Left kidney (tissue), 2 donors: ENCODE results near the gene SMIM10L1. TPM values are rescaled to one million over a fixed set of nuclear protein-coding genes. Genes with fewer than 3 reads are reported as not detected.

Source experiments
- DNase-seq: peaks from one replicate; pipeline ENCODE4 v3.0.0-alpha.2; 2013
- polyA plus RNA-seq: library from polyadenylated mRNA; unstranded; fragments of 120-200 nt; gene quantifications from one replicate; pipeline ENCODE4 v1.2.1, GENCODE V29; 2013; ENCODE audit not compliant: insufficient read length

Gene SMIM10L1
- polyA plus RNA-seq, 1 donor: 17.1 TPM

DNA sequence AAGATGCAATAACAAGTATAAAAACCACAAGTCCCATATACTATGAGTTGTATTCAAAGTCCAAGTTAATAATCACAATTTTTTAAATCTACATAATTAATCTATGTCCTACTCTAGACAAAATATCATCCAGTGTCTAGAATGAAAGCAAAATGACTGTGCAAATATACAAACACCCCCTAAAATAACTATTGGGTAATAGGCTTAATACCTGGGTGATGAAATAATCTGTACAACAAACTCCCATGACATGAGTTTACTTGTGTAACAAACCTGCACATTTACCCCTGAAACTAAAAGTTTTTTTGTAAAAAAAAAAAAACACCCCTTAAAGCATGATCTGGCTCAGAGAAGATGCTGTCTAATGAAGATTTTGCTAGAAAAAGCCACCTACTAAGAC is 11.5 kb downstream of the SMIM10L1 start:
- DNase-seq: no peak

DNA sequence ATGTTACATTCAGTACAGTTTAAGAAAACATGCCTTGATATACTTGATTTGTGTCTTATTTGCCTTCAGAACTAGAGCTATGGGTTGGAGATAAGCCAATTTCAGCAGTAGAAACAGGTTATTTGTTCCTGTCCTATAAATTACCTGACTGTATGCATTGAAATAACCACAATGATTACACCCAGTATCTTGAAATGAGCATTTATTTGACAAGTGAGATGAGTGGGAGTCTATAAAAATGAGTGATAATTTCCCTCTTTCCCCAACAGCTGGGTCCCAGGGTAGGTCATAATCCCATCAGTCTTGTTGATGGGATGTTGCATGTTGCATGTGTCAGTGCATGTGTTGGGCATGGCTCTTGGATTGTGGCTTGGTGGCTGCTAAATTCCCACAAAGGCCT is 12.0 kb downstream of the SMIM10L1 start:
- no peak for DNase-seq

DNA sequence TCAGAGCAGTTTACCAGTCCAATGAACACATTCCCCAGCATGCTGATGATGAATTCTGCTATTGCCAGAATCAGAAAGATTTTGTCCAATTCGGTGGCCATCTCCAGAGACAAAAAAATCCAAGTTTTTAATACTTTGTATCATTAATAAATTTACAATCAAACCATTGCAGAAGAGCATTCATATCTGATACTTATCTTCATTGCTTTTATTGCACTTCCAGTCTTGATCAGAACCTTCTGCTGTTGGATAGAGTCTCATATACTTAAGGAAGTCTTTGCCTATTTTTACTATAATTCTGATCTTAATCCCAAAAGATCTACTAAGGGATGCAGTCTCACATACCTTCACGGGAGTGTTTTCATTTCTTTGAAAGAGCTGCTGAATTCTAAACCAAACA is 15.8 kb downstream of the SMIM10L1 start, which contains the start of gene TAS2R42:
TAS2R42 (minus strand) TSS at position 101 of the 400 bp plus-strand sequence; CDS start at position 101, 0 bp downstream.
- no peak for DNase-seq

DNA sequence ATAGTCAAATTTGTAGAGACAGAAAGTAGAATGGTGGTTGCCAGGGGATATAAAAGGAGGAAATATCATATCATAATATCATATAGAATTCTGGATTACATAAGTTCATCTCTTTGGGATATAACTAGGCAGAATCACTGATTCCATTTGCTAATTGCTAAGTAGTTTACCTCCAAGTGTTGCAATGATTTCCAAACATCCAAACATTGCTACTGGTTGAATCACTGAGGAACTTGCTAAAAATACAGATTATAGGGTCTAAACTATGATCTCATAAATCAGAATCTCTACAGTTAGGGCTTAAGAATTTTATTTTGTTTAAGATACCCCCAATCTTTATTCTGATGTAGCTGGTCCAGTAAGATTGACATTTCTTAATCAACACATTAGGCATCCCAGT is 31.8 kb downstream of the SMIM10L1 start:
- no peak for DNase-seq

DNA sequence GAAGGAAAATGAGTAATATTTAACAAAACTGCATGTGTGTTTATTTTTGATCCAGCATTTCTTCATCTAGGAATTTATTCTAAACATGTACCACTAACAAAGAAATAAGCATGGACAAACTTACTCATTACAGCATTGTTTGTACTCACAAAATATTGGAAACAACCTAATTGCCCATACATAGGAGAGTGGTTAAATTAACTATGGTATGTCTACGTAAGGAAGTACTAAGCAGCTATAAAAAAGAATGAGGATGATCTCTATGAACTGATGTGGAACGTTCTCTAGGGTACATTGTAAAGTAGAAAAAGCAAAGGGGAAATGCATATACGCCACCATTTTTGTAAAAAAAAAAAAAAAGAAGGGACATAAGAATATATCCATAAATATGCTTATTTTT is 33.2 kb downstream of the SMIM10L1 start:
- DNase-seq: no peak

DNA sequence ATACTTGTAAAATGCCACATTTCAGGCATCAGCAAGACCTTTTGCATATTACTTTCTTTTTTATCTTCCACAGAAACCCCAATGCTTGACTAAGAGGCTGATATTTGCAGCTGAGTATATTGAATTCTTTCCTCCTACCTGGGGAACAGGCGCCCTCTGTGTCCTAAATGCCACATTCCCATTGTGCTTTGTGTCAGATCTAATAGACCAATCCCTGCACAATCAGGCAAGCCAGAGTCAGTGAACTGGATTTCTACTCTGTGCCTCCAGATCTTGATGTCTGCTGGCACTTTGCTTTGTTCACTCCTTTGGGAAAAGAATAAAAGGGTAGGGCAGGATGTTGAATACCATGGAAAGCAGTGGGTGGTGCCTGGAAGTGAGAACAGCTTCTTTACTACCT is 38.1 kb downstream of the SMIM10L1 start:
- no peak for DNase-seq

Other genes starting within 250 kb of the SMIM10L1 start
- gene PRH2, start 242.0 kb upstream of the SMIM10L1 start, polyA plus RNA-seq: 0.50 TPM
- gene TAS2R14, start 231.9 kb upstream of the SMIM10L1 start, polyA plus RNA-seq: 5.3 TPM
- 0.18 TPM for gene TAS2R50, start 184.3 kb upstream of the SMIM10L1 start, polyA plus RNA-seq
- gene TAS2R20, start 172.9 kb upstream of the SMIM10L1 start, polyA plus RNA-seq: 3.2 TPM
- gene TAS2R19, start 148.6 kb upstream of the SMIM10L1 start, polyA plus RNA-seq: 1.9 TPM
- gene TAS2R31, start 139.8 kb upstream of the SMIM10L1 start, polyA plus RNA-seq: 2.2 TPM
- gene TAS2R46, start 108.9 kb upstream of the SMIM10L1 start, polyA plus RNA-seq: not detected
- 0.63 TPM for gene TAS2R43, start 78.9 kb upstream of the SMIM10L1 start, polyA plus RNA-seq
- gene TAS2R30, start 36.5 kb upstream of the SMIM10L1 start, polyA plus RNA-seq: 0.52 TPM
- gene TAS2R42, start 15.7 kb downstream of the SMIM10L1 start, polyA plus RNA-seq: not detected
- gene PRB3, start 98.5 kb downstream of the SMIM10L1 start, polyA plus RNA-seq: not detected
- not detected for gene PRB4, start 139.2 kb downstream of the SMIM10L1 start, polyA plus RNA-seq
- 1.5 TPM for gene PRB2, start 224.4 kb downstream of the SMIM10L1 start, polyA plus RNA-seq